Measurements from ENCODE around the gene TMEM191B.
"Not testable (repeated sequence)": the region's sequence is repeated elsewhere in the genome, so short reads cannot be mapped to it uniquely, and the experiment has no call there.

DNA sequence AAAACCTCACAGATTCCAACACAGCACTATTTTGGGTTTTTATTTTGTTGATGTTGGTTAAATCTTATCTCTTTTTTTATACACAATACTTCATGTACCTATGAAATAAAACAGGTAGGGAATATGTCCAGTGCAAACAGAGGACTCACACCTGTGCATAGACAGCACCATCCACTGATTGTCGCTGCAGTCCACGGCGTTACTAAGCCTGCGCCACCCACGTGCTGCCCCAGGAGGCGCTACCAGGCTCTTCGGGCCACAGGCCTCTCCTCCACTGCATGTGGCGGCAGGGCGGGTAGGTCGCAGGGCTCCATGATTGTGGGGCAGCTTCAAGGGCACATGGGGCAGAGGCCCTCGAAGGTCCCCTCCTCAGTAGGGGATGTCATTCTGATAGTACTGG lies 6.0 kb downstream of the TMEM191B start:
- not testable (repeated sequence) for TF ChIP-seq IRF2 (CRISPR knock-in tag; IDR thresholded peaks at IDR 0.05; ENCODE audit: borderline replicate concordance, low read depth); SOX15 (CRISPR knock-in tag; IDR thresholded peaks at IDR 0.05); TCF7 (CRISPR knock-in tag; IDR thresholded peaks at IDR 0.05; ENCODE audit: low read depth); TP53 (CRISPR knock-in tag; IDR thresholded peaks at IDR 0.05); ZBTB43 (CRISPR knock-in tag; IDR thresholded peaks at IDR 0.05); ZNF138 (CRISPR knock-in tag; conservative IDR thresholded peaks at IDR 0.05); SP1 (CRISPR knock-in tag; conservative IDR thresholded peaks at IDR 0.05); SMAD4 (CRISPR knock-in tag; IDR thresholded peaks at IDR 0.05); NFYB (CRISPR knock-in tag; conservative IDR thresholded peaks at IDR 0.05; ENCODE audit: low read depth); ATF1 (CRISPR knock-in tag; IDR thresholded peaks at IDR 0.05); ESRRA (CRISPR knock-in tag; IDR thresholded peaks at IDR 0.05; ENCODE audit: borderline replicate concordance)
- TF ChIP-seq, protein P1, sequence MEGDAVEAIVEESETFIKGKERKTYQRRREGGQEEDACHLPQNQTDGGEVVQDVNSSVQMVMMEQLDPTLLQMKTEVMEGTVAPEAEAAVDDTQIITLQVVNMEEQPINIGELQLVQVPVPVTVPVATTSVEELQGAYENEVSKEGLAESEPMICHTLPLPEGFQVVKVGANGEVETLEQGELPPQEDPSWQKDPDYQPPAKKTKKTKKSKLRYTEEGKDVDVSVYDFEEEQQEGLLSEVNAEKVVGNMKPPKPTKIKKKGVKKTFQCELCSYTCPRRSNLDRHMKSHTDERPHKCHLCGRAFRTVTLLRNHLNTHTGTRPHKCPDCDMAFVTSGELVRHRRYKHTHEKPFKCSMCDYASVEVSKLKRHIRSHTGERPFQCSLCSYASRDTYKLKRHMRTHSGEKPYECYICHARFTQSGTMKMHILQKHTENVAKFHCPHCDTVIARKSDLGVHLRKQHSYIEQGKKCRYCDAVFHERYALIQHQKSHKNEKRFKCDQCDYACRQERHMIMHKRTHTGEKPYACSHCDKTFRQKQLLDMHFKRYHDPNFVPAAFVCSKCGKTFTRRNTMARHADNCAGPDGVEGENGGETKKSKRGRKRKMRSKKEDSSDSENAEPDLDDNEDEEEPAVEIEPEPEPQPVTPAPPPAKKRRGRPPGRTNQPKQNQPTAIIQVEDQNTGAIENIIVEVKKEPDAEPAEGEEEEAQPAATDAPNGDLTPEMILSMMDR (IDR thresholded peaks at IDR 0.05): not testable (repeated sequence)
- TF ChIP-seq, protein P2, sequence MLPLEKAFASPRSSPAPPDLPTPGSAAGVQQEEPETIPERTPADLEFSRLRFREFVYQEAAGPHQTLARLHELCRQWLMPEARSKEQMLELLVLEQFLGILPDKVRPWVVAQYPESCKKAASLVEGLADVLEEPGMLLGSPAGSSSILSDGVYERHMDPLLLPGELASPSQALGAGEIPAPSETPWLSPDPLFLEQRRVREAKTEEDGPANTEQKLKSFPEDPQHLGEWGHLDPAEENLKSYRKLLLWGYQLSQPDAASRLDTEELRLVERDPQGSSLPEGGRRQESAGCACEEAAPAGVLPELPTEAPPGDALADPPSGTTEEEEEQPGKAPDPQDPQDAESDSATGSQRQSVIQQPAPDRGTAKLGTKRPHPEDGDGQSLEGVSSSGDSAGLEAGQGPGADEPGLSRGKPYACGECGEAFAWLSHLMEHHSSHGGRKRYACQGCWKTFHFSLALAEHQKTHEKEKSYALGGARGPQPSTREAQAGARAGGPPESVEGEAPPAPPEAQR (CRISPR knock-in tag; IDR thresholded peaks at IDR 0.05): not testable (repeated sequence)
